Heart left ventricle (tissue), 13 donors: ENCODE results near the gene STAC.

Experiments used
- CTCF ChIP-seq, 12 donors: fragments of 200-600 bp; sonication (generic) in 4 of 12; IDR thresholded peaks; one replicate each; pipeline versions ENCODE4 v1.5.0 to v1.8.0; 2018 to 2022; ENCODE audit warnings: antibody characterized with exemption in 12 of 12, mild to moderate bottlenecking in 5 of 12
- POLR2A ChIP-seq, 2 donors: fragments of 450-650 bp; IDR thresholded peaks; one replicate each; pipeline ENCODE4 v1.6.1; 2017; ENCODE audit warnings: antibody characterized with exemption in 2 of 2, mild to moderate bottlenecking in 2 of 2, moderate library complexity in 2 of 2
- donor health status: ischemic (EF 13 %, LVEDD 7.1; RV severe dilation, severe dysfunction).
- donor health status: DM: no; HTN: yes; CAD: no.
- donor health status: DM: no; HTN: no; CAD: no.
- donor health status: ischemic (EF 25% LVEDD 6.9; RV normal size, moderate dysfunction).
- donor health status: ischemic (EF 25% LVEDD 5.7; RV mildly dilated, moderate dysfunction).
- donor health status: ischemic (EF 35%, LVEDD 5.7; RV mildly dilated, moderate dysfunction).
- donor health status: nonischemic (EF 11% LVEDD 7.7; RV severe dilation, severe dysfunction).
- donor health status: DM: yes; HTN: yes; CAD: no.
- donor health status: PGD.
- donor health status: ischemic (EF 29% LVEDD 5.4; RV normal size, mild dysfunction).
- donor health status: nonischemic (EF 23%, LVEDD 6.1; RV moderate dilation, normal function).

GRCh38 chr3:36595511-36595910, 215.2 kb downstream of the STAC start:
- TF ChIP-seq CTCF (IDR thresholded peaks at IDR 0.05) (no peak), POLR2A (IDR thresholded peaks at IDR 0.05) (no peak)
